GM10266 (cell line): Measurements from ENCODE around the gene SLC39A9.
A peak's percentile ranks its signal among the peaks of the same experiment; 100 is the strongest.

Experiments used
- DNase-seq: peaks from one replicate; pipeline ENCODE4 v3.0.0; 2012; ENCODE audit errors: extremely low spot score
- CTCF ChIP-seq: IDR thresholded peaks from 2 replicates; pipeline ENCODE4 v1.5.1; 2012; ENCODE audit warnings: mild to moderate bottlenecking, low read depth; ENCODE audit not compliant: control insufficient read depth, insufficient read depth; ENCODE audit errors: missing control alignments

SLC39A9 gene

GRCh38 chr14:69358966-69359365 is 39.5 kb upstream of the SLC39A9 start:
- TF ChIP-seq CTCF, result no peak
- no peak for DNase-seq

- no peak for DNase-seq
- no peak for TF ChIP-seq CTCF
These were observed 37.9 kb upstream of the SLC39A9 start for GRCh38 chr14:69360438-69361108.

- peak; percentile 24 for TF ChIP-seq CTCF
- DNase-seq, result no peak
These were observed 35.4 kb upstream of the SLC39A9 start for GRCh38 chr14:69363055-69363454.

GRCh38 chr14:69363964-69364363 is 34.5 kb upstream of the SLC39A9 start:
- no peak for DNase-seq
- no peak for TF ChIP-seq CTCF

- no peak for DNase-seq
- TF ChIP-seq CTCF, result no peak
These were observed 34.1 kb upstream of the SLC39A9 start for GRCh38 chr14:69364378-69364777.

GRCh38 chr14:69366069-69366468 is 32.4 kb upstream of the SLC39A9 start:
- TF ChIP-seq CTCF, result no peak
- no peak for DNase-seq

- TF ChIP-seq CTCF, result no peak
- no peak for DNase-seq
These were observed 31.7 kb upstream of the SLC39A9 start for GRCh38 chr14:69366761-69367160.
